HepG2 (cell line): ENCODE measurements around the gene TP53. TPM values are rescaled to one million over a fixed set of nuclear protein-coding genes. Genes with fewer than 3 reads are reported as not detected.
A peak's percentile ranks its signal among the peaks of the same experiment; 100 is the strongest.

Experiments used
- ARHGAP35 ChIP-seq: sonication (generic); formaldehyde crosslinking; IDR thresholded peaks from 2 replicates; pipeline ENCODE4 v1.9.0; 2022; ENCODE audit warnings: mild to moderate bottlenecking, inconsistent platforms, moderate library complexity, missing genetic modification reagents, borderline replicate concordance
- FOXO1 ChIP-seq: sonication (generic); formaldehyde crosslinking; IDR thresholded peaks from 2 replicates; pipeline ENCODE4 v1.4.0; 2020; ENCODE audit warnings: missing genetic modification reagents
- JUNB ChIP-seq: sonication (generic); formaldehyde crosslinking; IDR thresholded peaks from 2 replicates; pipeline ENCODE4 v1.8.0; 2022; ENCODE audit warnings: missing genetic modification reagents, mild to moderate bottlenecking, borderline replicate concordance
- MEIS2 ChIP-seq: sonication (generic); formaldehyde crosslinking; IDR thresholded peaks from 2 replicates; pipeline ENCODE4 v1.9.0; 2021; ENCODE audit warnings: mild to moderate bottlenecking, missing genetic modification reagents
- PHF8 ChIP-seq: sonication (generic); formaldehyde crosslinking; IDR thresholded peaks from 2 replicates; pipeline ENCODE4 v1.5.0; 2020; ENCODE audit warnings: missing genetic modification reagents
- SIN3A ChIP-seq: IDR thresholded peaks from 2 replicates; pipeline ENCODE4 v1.6.1; 2011; ENCODE audit warnings: low read depth, mild to moderate bottlenecking, control low read depth, low read length, borderline replicate concordance
- ZFX ChIP-seq: sonication (generic); formaldehyde crosslinking; IDR thresholded peaks from 2 replicates; pipeline ENCODE4 v1.4.0; 2020; ENCODE audit warnings: mild to moderate bottlenecking, low read depth, missing genetic modification reagents, moderate library complexity
- ZFY ChIP-seq: sonication (generic); formaldehyde crosslinking; IDR thresholded peaks from 2 replicates; pipeline ENCODE4 v1.4.0; 2020; ENCODE audit warnings: missing genetic modification reagents
- ZMYM4 ChIP-seq: sonication (generic); formaldehyde crosslinking; IDR thresholded peaks from 2 replicates; pipeline ENCODE4 v1.8.1; 2023; ENCODE audit warnings: mild to moderate bottlenecking, missing genetic modification reagents
- ZNF18 ChIP-seq: sonication (generic); formaldehyde crosslinking; IDR thresholded peaks from 2 replicates; pipeline ENCODE4 v1.8.0; 2022; ENCODE audit warnings: mild to moderate bottlenecking, missing genetic modification reagents; ENCODE audit not compliant: insufficient replicate concordance
- ZNF225 ChIP-seq: sonication (generic); formaldehyde crosslinking; IDR thresholded peaks from 2 replicates; pipeline ENCODE4 v1.4.0; 2020; ENCODE audit warnings: mild to moderate bottlenecking, missing genetic modification reagents
- ZNF30 ChIP-seq: sonication (generic); formaldehyde crosslinking; IDR thresholded peaks from 2 replicates; pipeline ENCODE4 v1.5.0; 2020; ENCODE audit warnings: mild to moderate bottlenecking, missing genetic modification reagents
- ZNF547 ChIP-seq: sonication (generic); formaldehyde crosslinking; IDR thresholded peaks from 2 replicates; pipeline ENCODE4 v1.5.1; 2020; ENCODE audit warnings: mild to moderate bottlenecking, missing genetic modification reagents
- ZNF749 ChIP-seq: sonication (generic); formaldehyde crosslinking; IDR thresholded peaks from 2 replicates; pipeline ENCODE4 v1.8.0; 2022; ENCODE audit warnings: mild to moderate bottlenecking, missing genetic modification reagents, moderate library complexity, borderline replicate concordance
- polyA plus RNA-seq, 8 experiments: library from polyadenylated mRNA; depleted of rRNA in 3 of 8; stranded (reverse) in 7 of 8; unstranded in 1 of 8; fragments of >200 nt; fragmentation: Illumina TruSeq in 4 of 8; extraction: Trizol in 4 of 8; gene quantifications; 2 replicates each; pipeline versions ENCODE4 v1.2.1 to v1.2.3, GENCODE V29; 2011 to 2016; ENCODE audit warnings: low read depth in 4 of 8, missing spikeins in 1 of 8, mixed read lengths in 1 of 8; ENCODE audit not compliant: insufficient read depth in 1 of 8
- total RNA-seq, 5 experiments: library from RNA; depleted of rRNA; stranded (reverse); fragments of >200 nt; fragmentation: Illumina TruSeq; extraction: Trizol; gene quantifications; 2 replicates each; pipeline ENCODE4 v1.2.3, GENCODE V29; 2016; ENCODE audit warnings: low read depth in 1 of 5
- TF ChIP-seq, protein P1 (sequence below): sonication (generic); formaldehyde crosslinking; IDR thresholded peaks from 2 replicates; pipeline ENCODE4 v1.4.0; 2020; ENCODE audit warnings: missing genetic modification reagents
- TF ChIP-seq, protein P2 (sequence below): sonication (generic); formaldehyde crosslinking; conservative IDR thresholded peaks from 2 replicates; pipeline ENCODE4 v1.4.0; 2020; ENCODE audit warnings: missing genetic modification reagents
- TF ChIP-seq, protein P3 (sequence below): sonication (generic); formaldehyde crosslinking; IDR thresholded peaks from 2 replicates; pipeline ENCODE4 v1.5.0; 2020; ENCODE audit warnings: mild to moderate bottlenecking, missing genetic modification reagents, borderline replicate concordance

TP53 gene
- total and polyA plus RNA-seq, 2 of the 13 experiments (the other 11 are each of a cell fraction or from before 2014, with no cell fraction given), result 17.1 to 29.9 TPM

DNA sequence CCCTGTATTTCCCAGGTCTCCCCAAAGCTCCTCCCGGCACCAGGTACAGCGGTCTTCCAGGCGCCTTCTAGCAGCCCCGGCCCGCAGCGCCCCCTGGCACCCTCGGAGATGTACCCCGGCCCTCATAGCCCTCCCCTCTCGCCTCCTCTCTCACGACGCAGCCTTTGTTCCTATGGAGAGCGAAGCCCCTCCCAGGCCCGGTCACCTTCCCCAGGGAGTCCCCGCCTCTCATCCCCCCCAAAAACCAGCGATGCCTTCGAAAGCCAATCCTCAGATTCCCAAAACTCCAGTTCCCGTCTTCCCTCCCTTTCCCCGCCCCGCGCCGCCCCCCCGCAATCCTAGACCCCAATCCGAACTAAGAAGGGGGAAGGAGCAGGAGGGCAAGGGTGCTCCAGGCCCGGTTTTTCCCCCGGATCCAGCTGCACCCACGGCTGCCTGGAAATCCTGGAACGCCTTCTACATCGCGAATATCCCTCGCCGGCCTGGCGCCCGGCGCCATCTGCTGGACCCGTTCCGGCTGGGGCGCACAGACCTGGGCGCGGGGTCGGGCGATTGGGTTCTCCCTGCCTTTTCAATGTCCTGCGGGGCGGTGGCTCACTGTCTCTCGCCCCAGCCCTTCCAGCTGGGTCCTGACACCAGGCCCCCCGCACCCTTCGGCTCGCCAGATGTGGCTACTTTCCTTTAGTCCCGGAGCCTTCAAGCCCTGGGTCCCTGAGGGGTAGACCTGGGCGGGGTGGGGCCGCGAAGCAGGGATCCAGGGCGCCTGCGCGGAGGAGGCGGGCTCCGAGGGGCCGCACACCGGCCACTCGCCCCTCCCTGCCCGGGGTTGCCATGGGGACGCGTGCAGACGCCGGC, 29.8 kb upstream of the TP53 start, which contains the start of gene DNAH2 (continued):
- TF ChIP-seq, protein P1, sequence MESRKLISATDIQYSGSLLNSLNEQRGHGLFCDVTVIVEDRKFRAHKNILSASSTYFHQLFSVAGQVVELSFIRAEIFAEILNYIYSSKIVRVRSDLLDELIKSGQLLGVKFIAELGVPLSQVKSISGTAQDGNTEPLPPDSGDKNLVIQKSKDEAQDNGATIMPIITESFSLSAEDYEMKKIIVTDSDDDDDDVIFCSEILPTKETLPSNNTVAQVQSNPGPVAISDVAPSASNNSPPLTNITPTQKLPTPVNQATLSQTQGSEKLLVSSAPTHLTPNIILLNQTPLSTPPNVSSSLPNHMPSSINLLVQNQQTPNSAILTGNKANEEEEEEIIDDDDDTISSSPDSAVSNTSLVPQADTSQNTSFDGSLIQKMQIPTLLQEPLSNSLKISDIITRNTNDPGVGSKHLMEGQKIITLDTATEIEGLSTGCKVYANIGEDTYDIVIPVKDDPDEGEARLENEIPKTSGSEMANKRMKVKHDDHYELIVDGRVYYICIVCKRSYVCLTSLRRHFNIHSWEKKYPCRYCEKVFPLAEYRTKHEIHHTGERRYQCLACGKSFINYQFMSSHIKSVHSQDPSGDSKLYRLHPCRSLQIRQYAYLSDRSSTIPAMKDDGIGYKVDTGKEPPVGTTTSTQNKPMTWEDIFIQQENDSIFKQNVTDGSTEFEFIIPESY (CRISPR knock-in tag), result no peak
- no peak for TF ChIP-seq FOXO1
- 0 out of 2 replicates have a peak, but pooled peaks have one; percentile 30 for TF ChIP-seq PHF8 (CRISPR knock-in tag)
- no peak; the same call in 1 of the 2 replicates for TF ChIP-seq ZNF225 (CRISPR knock-in tag)
- no peak for TF ChIP-seq ZNF749 (CRISPR knock-in tag)
- TF ChIP-seq ZMYM4, result 0 out of 2 replicates have a peak, but pooled peaks have one; percentile 37
- 0 out of 2 replicates have a peak, but pooled peaks have one; percentile 68 for TF ChIP-seq ZNF547
- no peak for TF ChIP-seq ZNF18
- TF ChIP-seq SIN3A, result 0 out of 2 replicates have a peak, but pooled peaks have one; percentile 44
- TF ChIP-seq, protein P2, sequence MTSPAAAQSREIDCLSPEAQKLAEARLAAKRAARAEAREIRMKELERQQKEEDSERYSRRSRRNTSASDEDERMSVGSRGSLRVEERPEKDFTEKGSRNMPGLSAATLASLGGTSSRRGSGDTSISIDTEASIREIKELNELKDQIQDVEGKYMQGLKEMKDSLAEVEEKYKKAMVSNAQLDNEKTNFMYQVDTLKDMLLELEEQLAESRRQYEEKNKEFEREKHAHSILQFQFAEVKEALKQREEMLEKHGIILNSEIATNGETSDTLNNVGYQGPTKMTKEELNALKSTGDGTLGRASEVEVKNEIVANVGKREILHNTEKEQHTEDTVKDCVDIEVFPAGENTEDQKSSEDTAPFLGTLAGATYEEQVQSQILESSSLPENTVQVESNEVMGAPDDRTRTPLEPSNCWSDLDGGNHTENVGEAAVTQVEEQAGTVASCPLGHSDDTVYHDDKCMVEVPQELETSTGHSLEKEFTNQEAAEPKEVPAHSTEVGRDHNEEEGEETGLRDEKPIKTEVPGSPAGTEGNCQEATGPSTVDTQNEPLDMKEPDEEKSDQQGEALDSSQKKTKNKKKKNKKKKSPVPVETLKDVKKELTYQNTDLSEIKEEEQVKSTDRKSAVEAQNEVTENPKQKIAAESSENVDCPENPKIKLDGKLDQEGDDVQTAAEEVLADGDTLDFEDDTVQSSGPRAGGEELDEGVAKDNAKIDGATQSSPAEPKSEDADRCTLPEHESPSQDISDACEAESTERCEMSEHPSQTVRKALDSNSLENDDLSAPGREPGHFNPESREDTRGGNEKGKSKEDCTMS, result no peak
- peak; percentile 55 for TF ChIP-seq ZFX (CRISPR knock-in tag)
- 0 out of 2 replicates have a peak, but pooled peaks have one; percentile 33 for TF ChIP-seq MEIS2 (CRISPR knock-in tag)
- TF ChIP-seq ZFY (CRISPR knock-in tag), result peak; percentile 50
- peak; percentile 46; the same call in 1 of the 2 replicates for TF ChIP-seq ARHGAP35 (CRISPR knock-in tag)
- TF ChIP-seq, protein P3, sequence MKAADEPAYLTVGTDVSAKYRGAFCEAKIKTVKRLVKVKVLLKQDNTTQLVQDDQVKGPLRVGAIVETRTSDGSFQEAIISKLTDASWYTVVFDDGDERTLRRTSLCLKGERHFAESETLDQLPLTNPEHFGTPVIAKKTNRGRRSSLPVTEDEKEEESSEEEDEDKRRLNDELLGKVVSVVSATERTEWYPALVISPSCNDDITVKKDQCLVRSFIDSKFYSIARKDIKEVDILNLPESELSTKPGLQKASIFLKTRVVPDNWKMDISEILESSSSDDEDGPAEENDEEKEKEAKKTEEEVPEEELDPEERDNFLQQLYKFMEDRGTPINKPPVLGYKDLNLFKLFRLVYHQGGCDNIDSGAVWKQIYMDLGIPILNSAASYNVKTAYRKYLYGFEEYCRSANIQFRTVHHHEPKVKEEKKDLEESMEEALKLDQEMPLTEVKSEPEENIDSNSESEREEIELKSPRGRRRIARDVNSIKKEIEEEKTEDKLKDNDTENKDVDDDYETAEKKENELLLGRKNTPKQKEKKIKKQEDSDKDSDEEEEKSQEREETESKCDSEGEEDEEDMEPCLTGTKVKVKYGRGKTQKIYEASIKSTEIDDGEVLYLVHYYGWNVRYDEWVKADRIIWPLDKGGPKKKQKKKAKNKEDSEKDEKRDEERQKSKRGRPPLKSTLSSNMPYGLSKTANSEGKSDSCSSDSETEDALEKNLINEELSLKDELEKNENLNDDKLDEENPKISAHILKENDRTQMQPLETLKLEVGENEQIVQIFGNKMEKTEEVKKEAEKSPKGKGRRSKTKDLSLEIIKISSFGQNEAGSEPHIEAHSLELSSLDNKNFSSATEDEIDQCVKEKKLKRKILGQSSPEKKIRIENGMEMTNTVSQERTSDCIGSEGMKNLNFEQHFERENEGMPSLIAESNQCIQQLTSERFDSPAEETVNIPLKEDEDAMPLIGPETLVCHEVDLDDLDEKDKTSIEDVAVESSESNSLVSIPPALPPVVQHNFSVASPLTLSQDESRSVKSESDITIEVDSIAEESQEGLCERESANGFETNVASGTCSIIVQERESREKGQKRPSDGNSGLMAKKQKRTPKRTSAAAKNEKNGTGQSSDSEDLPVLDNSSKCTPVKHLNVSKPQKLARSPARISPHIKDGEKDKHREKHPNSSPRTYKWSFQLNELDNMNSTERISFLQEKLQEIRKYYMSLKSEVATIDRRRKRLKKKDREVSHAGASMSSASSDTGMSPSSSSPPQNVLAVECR (CRISPR knock-in tag), result peak; percentile 50; the same call in 1 of the 2 replicates
- TF ChIP-seq JUNB (CRISPR knock-in tag), result no peak
- no peak for TF ChIP-seq ZNF30 (CRISPR knock-in tag)
